ENCODE data around the gene ATP1B3. TPM values are rescaled to one million over a fixed set of nuclear protein-coding genes. Genes with fewer than 3 reads are reported as not detected.

ATP1B3 gene
- total RNA-seq, 1 donor from 2014 or later: 66.5 TPM

DNA sequence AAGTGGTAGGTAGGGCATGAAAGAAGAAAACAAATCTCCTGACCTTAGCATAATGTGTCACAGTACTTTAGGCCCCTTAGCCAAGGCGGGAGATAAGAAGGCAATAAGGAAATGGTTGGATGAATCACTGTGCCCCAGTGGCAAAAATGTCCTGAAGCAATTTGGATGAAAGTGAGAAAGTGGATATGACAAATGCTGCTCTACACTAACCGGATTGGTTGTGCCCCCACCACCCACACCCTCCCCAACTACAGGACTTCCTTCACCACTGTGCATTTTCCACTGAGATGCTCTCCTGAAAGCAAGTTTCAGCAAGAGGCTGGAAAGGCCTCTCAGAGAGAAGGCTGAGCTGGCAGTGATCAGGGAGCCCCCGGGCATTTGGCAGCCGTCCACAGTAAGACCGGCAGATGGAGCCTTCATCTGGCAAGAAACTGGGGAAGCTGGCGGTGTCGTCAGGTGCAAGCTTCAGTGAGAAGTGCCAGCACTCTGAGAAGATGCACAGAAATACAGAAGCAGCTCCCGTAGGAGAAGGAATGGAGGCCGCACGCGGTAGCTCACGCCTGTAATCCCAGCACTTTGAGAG lies 63.8 kb downstream of the ATP1B3 start:
- H3K4me3 ChIP-seq (ENCODE audit: low read depth, low read length): no peak overlapping the region
- TF ChIP-seq CTCF (conservative IDR thresholded peaks at IDR 0.05; ENCODE audit: low read depth, low read length): peak; percentile 33
- DNase-seq (ENCODE audit: low read depth): peak; percentile 10

DNA sequence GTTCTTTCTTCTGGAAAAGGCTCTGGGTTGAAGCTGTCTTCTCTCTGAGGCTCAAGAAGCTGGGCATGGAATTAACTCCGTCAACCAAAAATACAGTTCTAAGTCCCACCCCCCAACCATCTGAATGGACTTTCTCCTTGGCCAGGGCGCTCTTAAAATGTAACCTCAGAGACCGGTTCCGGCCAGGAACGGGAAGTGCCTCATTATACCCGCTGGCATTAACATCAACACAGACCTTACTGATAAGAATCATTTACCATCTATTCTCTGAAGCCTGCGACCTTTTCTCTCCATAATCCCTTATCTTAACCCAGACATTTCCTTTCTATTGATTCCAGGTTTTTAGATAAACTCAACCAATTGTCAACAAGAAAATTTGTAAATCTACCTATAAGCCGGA lies 64.7 kb downstream of the ATP1B3 start:
- no peak for DNase-seq (ENCODE audit: low read depth)
- no peak for TF ChIP-seq CTCF (conservative IDR thresholded peaks at IDR 0.05; ENCODE audit: low read depth, low read length)
- no peak overlapping the region for H3K4me3 ChIP-seq (ENCODE audit: low read depth, low read length)

DNA sequence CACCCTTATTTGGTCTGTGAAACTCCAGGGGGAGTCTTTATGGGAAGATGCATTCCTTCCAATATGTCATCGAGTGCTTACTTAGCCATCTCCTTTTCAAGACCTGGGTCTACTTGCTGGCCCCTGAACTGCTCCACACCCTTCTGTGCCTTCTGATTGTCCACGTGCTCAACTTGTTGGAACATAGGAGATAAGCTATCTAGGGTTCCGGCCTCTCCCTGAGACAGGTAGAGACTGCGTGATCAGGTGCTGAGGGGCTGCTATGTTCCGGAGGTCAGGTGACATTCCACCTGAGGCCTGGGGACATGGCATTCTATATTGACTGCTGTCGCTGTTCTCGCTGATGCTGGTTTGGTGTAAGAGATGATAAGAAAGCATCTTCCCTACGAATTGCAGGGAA lies 65.6 kb downstream of the ATP1B3 start:
- no peak for TF ChIP-seq CTCF (conservative IDR thresholded peaks at IDR 0.05; ENCODE audit: low read depth, low read length)
- DNase-seq (ENCODE audit: low read depth): no peak
- no peak overlapping the region for H3K4me3 ChIP-seq (ENCODE audit: low read depth, low read length)

- H3K4me3 ChIP-seq (ENCODE audit: low read depth, low read length): no peak overlapping the region
- no peak for TF ChIP-seq CTCF (conservative IDR thresholded peaks at IDR 0.05; ENCODE audit: low read depth, low read length)
- DNase-seq (ENCODE audit: low read depth): no peak
Measured at GRCh38 chr3:141945726-141946485, 69.5 kb downstream of the ATP1B3 start.

GRCh38 chr3:141949399-141949798 lies 73.0 kb downstream of the ATP1B3 start:
- DNase-seq (ENCODE audit: low read depth): no peak
- H3K4me3 ChIP-seq (ENCODE audit: low read depth, low read length): no peak overlapping the region
- TF ChIP-seq CTCF (conservative IDR thresholded peaks at IDR 0.05; ENCODE audit: low read depth, low read length): no peak

DNA sequence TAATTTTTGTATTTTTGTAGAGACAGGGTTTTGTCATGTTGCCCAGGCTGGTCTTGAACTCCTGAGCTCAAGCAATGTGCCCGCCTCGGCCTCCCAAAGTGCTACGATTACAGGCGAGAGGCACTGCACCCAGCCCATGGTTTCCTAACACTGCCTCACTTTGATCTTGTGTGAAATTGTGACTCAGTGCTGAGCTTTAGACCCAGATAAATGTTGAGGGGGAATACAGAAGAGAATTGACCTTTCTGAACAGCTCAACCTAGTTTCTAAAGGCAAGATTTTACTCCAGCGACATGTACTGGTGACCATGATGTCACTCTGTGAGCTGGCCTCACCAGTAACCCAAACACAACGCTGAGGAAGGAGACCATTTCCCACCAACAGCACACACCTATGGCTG lies 73.5 kb downstream of the ATP1B3 start:
- no peak overlapping the region for H3K4me3 ChIP-seq (ENCODE audit: low read depth, low read length)
- no peak for TF ChIP-seq CTCF (conservative IDR thresholded peaks at IDR 0.05; ENCODE audit: low read depth, low read length)
- DNase-seq (ENCODE audit: low read depth): no peak
